GM12874 (cell line): ENCODE results near the gene TMOD2.

Source experiments
- TF ChIP-seq, protein P1 (sequence below): IDR thresholded peaks from 2 replicates; pipeline ENCODE4 v1.5.1; 2011; ENCODE audit warnings: low read depth, mild to moderate bottlenecking, control low read depth, low read length, moderate library complexity; ENCODE audit not compliant: insufficient read depth

TMOD2 gene

DNA sequence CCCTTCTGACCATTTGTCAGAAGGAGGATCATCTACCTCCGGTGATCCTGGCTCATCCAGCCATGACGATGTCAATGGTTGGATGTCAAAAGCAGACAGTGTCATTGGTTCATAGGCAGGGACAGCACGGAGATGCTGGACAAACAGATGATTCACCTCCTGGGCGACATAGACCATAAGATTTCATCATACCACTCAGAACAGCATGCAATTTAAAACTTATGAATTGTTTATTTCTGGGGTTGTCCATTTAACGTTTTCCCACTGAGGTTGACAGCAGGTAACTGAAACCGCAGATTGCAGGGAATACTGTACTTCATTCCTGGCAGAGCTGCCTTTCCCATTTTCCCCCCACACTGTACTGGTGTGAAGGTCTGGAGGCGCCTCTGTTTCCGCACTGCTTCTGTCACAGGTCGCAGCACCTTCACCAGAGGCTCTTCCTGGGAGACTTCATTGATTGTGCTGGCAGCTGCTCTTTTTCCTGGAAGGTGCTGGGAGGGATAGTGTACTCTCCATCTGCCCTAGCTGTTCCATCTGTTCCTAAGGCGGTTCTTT lies 45.5 kb downstream of the TMOD2 start:
- TF ChIP-seq, protein P1, sequence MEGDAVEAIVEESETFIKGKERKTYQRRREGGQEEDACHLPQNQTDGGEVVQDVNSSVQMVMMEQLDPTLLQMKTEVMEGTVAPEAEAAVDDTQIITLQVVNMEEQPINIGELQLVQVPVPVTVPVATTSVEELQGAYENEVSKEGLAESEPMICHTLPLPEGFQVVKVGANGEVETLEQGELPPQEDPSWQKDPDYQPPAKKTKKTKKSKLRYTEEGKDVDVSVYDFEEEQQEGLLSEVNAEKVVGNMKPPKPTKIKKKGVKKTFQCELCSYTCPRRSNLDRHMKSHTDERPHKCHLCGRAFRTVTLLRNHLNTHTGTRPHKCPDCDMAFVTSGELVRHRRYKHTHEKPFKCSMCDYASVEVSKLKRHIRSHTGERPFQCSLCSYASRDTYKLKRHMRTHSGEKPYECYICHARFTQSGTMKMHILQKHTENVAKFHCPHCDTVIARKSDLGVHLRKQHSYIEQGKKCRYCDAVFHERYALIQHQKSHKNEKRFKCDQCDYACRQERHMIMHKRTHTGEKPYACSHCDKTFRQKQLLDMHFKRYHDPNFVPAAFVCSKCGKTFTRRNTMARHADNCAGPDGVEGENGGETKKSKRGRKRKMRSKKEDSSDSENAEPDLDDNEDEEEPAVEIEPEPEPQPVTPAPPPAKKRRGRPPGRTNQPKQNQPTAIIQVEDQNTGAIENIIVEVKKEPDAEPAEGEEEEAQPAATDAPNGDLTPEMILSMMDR: no peak

DNA sequence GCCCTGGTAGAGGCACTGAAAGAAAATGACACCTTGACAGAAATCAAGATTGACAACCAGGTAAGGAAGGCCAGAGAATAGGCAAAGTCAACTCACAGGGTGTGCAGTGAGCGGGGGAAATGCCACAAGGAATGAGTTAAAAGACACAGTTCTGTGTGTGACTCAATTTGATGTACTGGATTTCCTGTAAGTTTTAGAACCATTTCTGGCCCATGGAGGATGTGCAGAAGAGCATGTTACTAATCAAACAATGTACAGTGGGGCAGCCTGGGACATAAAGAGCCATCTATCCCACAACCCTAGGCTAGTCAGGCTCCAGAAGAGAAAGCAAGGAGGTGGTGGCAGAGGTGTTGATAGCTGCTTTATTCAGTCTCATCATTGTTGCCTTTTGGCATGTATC lies 46.9 kb downstream of the TMOD2 start:
- TF ChIP-seq, protein P1: no peak

DNA sequence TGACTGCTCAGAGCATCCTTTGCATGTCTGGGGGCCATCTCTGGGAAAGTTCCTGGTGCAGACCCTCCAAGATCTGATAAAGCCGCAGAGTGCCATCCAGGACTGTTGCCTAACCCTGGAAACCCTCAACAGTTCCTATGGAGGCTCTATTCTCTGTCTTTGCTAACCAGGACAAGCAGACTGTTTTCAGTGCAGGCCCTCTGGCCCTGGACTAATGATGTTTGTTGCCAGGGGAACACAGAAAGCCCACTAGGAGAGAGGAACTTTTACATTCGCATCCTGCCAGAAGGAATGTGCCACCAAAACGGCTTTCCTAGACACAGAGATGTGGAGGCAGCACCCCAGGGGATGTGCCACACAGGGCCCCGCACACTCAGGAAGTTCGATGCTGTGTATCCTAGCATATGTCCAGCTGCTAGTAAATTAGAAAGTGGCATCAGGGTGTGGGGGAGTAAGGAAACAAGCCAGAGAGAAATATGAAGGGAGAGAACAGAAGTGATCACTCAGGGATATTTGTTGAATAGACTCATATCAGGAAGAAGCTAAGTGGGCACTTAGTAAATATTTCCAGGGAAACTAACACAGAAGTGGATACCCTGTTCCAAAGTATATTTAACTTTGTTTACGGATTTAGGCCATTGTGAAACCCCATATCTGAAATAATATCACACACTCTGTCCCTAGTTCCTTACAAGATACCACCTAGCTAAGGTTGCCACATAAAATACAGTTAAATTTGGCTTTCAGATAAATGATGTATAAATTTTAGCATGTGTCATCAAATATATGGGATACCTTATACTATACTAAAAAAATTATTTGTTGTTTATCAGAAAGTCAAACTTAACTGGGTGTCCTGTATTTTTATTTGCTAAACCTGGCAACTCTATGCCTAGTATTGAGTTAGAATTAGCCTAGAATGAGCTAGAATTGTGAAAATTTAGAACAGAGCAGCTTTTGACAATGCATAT lies 48.2 kb downstream of the TMOD2 start:
- TF ChIP-seq, protein P1: no peak

DNA sequence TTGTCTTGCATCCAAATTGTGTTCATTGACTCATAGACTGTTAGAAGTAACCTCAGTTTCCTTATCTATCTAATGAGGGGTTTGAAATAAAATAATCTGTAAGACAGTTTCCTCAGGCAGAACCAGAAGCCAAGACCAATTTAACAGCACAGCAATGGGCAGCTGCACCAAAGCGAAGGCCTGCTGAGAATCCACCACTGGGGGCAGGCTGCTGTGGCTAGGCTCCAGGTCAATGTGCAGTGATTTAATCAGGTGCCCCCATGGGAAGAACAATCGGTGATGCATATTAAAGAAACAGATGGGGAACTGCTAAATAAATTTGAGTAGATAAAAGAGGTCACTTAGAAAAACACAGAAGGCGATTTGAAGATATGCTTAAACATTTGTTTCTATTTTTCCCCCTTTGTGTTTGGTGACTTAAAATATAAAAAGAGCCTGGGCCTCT lies 50.0 kb downstream of the TMOD2 start:
- TF ChIP-seq, protein P1: peak; percentile 70

DNA sequence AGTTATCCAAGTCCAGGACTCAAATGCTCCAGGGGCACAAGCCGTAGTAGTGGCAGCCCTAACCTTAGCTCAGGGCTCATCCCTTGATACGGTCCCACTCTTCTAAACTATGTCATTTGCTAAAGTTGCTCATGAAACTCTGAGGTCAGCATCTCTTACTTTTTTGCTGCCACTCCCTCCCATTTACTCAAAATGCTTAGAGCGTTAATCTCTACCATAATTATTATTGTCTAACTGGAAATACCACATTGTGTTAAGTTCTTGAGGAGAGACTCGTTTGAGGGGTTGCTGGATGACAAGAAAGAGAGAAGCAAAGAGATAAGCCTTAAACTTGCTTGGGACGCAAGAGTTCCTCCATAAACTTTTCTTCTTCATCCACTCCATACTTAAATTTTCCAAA lies 51.2 kb downstream of the TMOD2 start:
- TF ChIP-seq, protein P1: no peak

DNA sequence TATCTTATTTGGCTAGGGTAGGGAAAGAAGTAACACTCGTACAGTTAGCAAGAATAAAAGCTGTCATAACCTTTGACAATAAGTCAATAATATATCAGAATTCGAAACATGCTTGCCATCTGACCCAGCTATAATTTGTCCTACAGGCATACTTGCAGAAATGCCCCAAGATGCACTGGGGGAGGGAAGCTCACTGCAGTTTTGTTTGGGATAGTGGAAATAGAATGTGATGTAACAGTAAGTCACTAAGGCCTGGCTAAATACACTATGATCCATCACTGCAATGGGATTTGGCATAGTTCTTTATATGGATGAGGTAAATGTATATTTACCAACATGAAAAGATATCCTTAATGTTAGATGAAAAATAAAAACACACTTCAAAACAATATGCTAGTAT lies 52.6 kb downstream of the TMOD2 start:
- TF ChIP-seq, protein P1: no peak

DNA sequence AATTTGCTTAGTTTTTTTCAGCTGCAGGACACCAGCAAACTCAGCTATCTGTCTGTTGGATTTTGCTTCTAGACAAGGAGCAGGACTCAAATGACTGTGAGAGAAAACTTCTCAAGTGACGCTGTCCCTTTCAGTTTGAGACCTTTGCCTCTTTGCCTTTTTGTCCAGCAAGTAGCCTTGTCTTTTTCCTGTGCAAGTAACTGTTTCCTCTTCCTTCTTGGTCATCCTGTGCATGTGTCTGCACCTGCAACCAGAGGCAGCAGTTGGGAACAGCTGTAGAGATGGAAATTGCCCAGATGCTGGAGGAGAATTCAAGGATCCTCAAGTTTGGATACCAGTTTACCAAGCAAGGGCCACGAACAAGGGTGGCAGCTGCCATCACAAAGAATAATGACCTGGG lies 54.7 kb downstream of the TMOD2 start:
- TF ChIP-seq, protein P1: no peak
